T-helper 1 cell treated with Interleukin-12 subunit alpha and Interleukin-12 subunit beta and Interleukin-4 antibody, amounts not matched to agents 30 μg/mL and 1 μg/mL, for 36 hours (primary cell): ENCODE data around the gene PKD2L1.
A peak's percentile ranks its signal among the peaks of the same experiment; 100 is the strongest.
"Not testable (repeated sequence)": the region's sequence is repeated elsewhere in the genome, so short reads cannot be mapped to it uniquely, and the experiment has no call there.

Source experiments
- H3K27ac Mint-ChIP-seq: one replicate; pipeline ENCODE4 v1.8.0; 2021; ENCODE audit warnings: mild to moderate bottlenecking, mixed read lengths
- H3K27me3 Mint-ChIP-seq: one replicate; pipeline ENCODE4 v1.8.0; 2021; ENCODE audit warnings: low read depth, mixed read lengths
- H3K36me3 Mint-ChIP-seq: one replicate; pipeline ENCODE4 v1.8.0; 2021; ENCODE audit warnings: low read depth, mixed read lengths
- H3K4me1 Mint-ChIP-seq: one replicate; pipeline ENCODE4 v1.8.0; 2021; ENCODE audit warnings: low read depth, mixed read lengths
- H3K4me3 Mint-ChIP-seq: one replicate; pipeline ENCODE4 v1.8.0; 2021; ENCODE audit warnings: mild to moderate bottlenecking, moderate library complexity, mixed read lengths
- H3K9me3 Mint-ChIP-seq: one replicate; pipeline ENCODE4 v1.8.0; 2021; ENCODE audit warnings: mixed read lengths

The PKD2L1 gene

GRCh38 chr10:100293066-100293465 lies 37.0 kb downstream of the PKD2L1 start:
- no peak overlapping the region for H3K4me3 Mint-ChIP-seq
- H3K27ac Mint-ChIP-seq: no peak overlapping the region
- H3K9me3 Mint-ChIP-seq: no peaks in the 10 kb centered on the region
- H3K27me3 Mint-ChIP-seq: peaks cover 35% of the 10 kb centered on the region
- no peaks in the 10 kb centered on the region for H3K36me3 Mint-ChIP-seq
- no peaks in the 10 kb centered on the region for H3K4me1 Mint-ChIP-seq

- H3K9me3 Mint-ChIP-seq, H3K36me3 Mint-ChIP-seq, H3K27ac Mint-ChIP-seq, H3K4me3 Mint-ChIP-seq, H3K4me1 Mint-ChIP-seq: not testable (repeated sequence)
- peaks cover 33% of the 10 kb centered on the region for H3K27me3 Mint-ChIP-seq
These were observed 37.7 kb downstream of the PKD2L1 start for GRCh38 chr10:100292300-100292699.

GRCh38 chr10:100291356-100291755 lies 38.7 kb downstream of the PKD2L1 start:
- Mint-ChIP-seq H3K27ac (no peak overlapping the region), H3K27me3 (peaks cover 28% of the 10 kb centered on the region), H3K36me3 (no peaks in the 10 kb centered on the region), H3K4me3 (no peak overlapping the region), H3K9me3 (no peaks in the 10 kb centered on the region), H3K4me1 (peaks cover 8% of the 10 kb centered on the region)

GRCh38 chr10:100289641-100290040 lies 40.4 kb downstream of the PKD2L1 start:
- no peak overlapping the region for H3K27ac Mint-ChIP-seq

GRCh38 chr10:100288196-100288595 lies 41.8 kb downstream of the PKD2L1 start:
- Mint-ChIP-seq H3K9me3 (no peaks in the 10 kb centered on the region), H3K4me1 (peaks cover 17% of the 10 kb centered on the region), H3K36me3 (peaks cover 13% of the 10 kb centered on the region), H3K4me3 (no peak overlapping the region), H3K27ac (no peak overlapping the region), H3K27me3 (peaks cover 13% of the 10 kb centered on the region)

More at GRCh38 chr10:100289641-100290040, 40.4 kb downstream of the PKD2L1 start:
- no peak overlapping the region for H3K4me3 Mint-ChIP-seq
- peaks cover 11% of the 10 kb centered on the region for H3K36me3 Mint-ChIP-seq
- peaks cover 17% of the 10 kb centered on the region for H3K27me3 Mint-ChIP-seq
- no peaks in the 10 kb centered on the region for H3K9me3 Mint-ChIP-seq
- H3K4me1 Mint-ChIP-seq: peaks cover 17% of the 10 kb centered on the region

- Mint-ChIP-seq H3K9me3 (no peaks in the 10 kb centered on the region), H3K36me3 (peaks cover 13% of the 10 kb centered on the region), H3K27me3 (peaks cover 13% of the 10 kb centered on the region), H3K27ac (peak overlapping the region; percentile 98), H3K4me1 (peaks cover 17% of the 10 kb centered on the region), H3K4me3 (no peak overlapping the region)
These were observed 42.3 kb downstream of the PKD2L1 start for GRCh38 chr10:100287756-100288155.

GRCh38 chr10:100286051-100287033 lies 43.7 kb downstream of the PKD2L1 start, which contains the start of gene BLOC1S2:
BLOC1S2 (minus strand) TSS chr10:100286680; CDS start chr10:100286659, 21 bp downstream.
- H3K27ac Mint-ChIP-seq: peak within 1 kb of the TSS; percentile 98
- peaks cover 13% of the 10 kb centered on the region for H3K36me3 Mint-ChIP-seq
- peak within 1 kb of the TSS; percentile 97 for H3K4me3 Mint-ChIP-seq
- no peaks in the 10 kb centered on the region for H3K27me3 Mint-ChIP-seq
- H3K4me1 Mint-ChIP-seq: peaks cover 17% of the 10 kb centered on the region
- no peaks in the 10 kb centered on the region for H3K9me3 Mint-ChIP-seq

- H3K36me3 Mint-ChIP-seq: peaks cover 20% of the 10 kb centered on the region
- H3K4me1 Mint-ChIP-seq: peaks cover 19% of the 10 kb centered on the region
- H3K9me3 Mint-ChIP-seq, H3K27me3 Mint-ChIP-seq: not testable (repeated sequence)
- peak overlapping the region; percentile 98 for H3K27ac Mint-ChIP-seq
- peak overlapping the region; percentile 97 for H3K4me3 Mint-ChIP-seq
These were observed 44.7 kb downstream of the PKD2L1 start for GRCh38 chr10:100285326-100285725.

GRCh38 chr10:100282907-100283306 lies 47.1 kb downstream of the PKD2L1 start:
- no peak overlapping the region for H3K27ac Mint-ChIP-seq
- H3K36me3 Mint-ChIP-seq: peaks cover 32% of the 10 kb centered on the region
- H3K4me3 Mint-ChIP-seq: no peak overlapping the region
- H3K27me3 Mint-ChIP-seq: no peaks in the 10 kb centered on the region
- H3K4me1 Mint-ChIP-seq: peaks cover 19% of the 10 kb centered on the region
- no peaks in the 10 kb centered on the region for H3K9me3 Mint-ChIP-seq

- not testable (repeated sequence) for H3K9me3 Mint-ChIP-seq, H3K27me3 Mint-ChIP-seq, H3K4me3 Mint-ChIP-seq, H3K27ac Mint-ChIP-seq, H3K4me1 Mint-ChIP-seq
- peaks cover 31% of the 10 kb centered on the region for H3K36me3 Mint-ChIP-seq
These were observed 53.1 kb downstream of the PKD2L1 start for GRCh38 chr10:100276971-100277370.

GRCh38 chr10:100267239-100268104 lies 62.6 kb downstream of the PKD2L1 start, which contains the start of gene CWF19L1:
CWF19L1 (minus strand) TSS chr10:100267638; CDS start chr10:100267593, 45 bp downstream.
- peak within 1 kb of the TSS; percentile 100 for H3K4me3 Mint-ChIP-seq
- no peaks in the 10 kb centered on the region for H3K27me3 Mint-ChIP-seq
- peaks cover 15% of the 10 kb centered on the region for H3K4me1 Mint-ChIP-seq
- peak within 1 kb of the TSS; percentile 100 for H3K27ac Mint-ChIP-seq
- no peaks in the 10 kb centered on the region for H3K9me3 Mint-ChIP-seq
- peaks cover 4% of the 10 kb centered on the region for H3K36me3 Mint-ChIP-seq

GRCh38 chr10:100265821-100266485 lies 64.1 kb downstream of the PKD2L1 start:
- Mint-ChIP-seq H3K4me1 (peaks cover 17% of the 10 kb centered on the region), H3K4me3 (peak overlapping the region; percentile 100), H3K27ac (peak overlapping the region; percentile 52), H3K9me3 (no peaks in the 10 kb centered on the region), H3K36me3 (peaks cover 11% of the 10 kb centered on the region), H3K27me3 (no peaks in the 10 kb centered on the region)

- H3K27ac Mint-ChIP-seq: no peak overlapping the region
- no peak overlapping the region for H3K4me3 Mint-ChIP-seq
- no peaks in the 10 kb centered on the region for H3K27me3 Mint-ChIP-seq
- H3K9me3 Mint-ChIP-seq: no peaks in the 10 kb centered on the region
- peaks cover 46% of the 10 kb centered on the region for H3K36me3 Mint-ChIP-seq
- no peaks in the 10 kb centered on the region for H3K4me1 Mint-ChIP-seq
These were observed 75.8 kb downstream of the PKD2L1 start for GRCh38 chr10:100254191-100254590.

GRCh38 chr10:100253041-100253440 lies 77.0 kb downstream of the PKD2L1 start:
- no peaks in the 10 kb centered on the region for H3K27me3 Mint-ChIP-seq
- H3K4me1 Mint-ChIP-seq: no peaks in the 10 kb centered on the region
- H3K36me3 Mint-ChIP-seq: peaks cover 44% of the 10 kb centered on the region
- H3K4me3 Mint-ChIP-seq: no peak overlapping the region
- H3K27ac Mint-ChIP-seq: no peak overlapping the region
- no peaks in the 10 kb centered on the region for H3K9me3 Mint-ChIP-seq
